Measurements from ENCODE around the gene TGFB1I1.

TGFB1I1 gene

GRCh38 chr16:31525113-31525512 lies 53.2 kb downstream of the TGFB1I1 start:
- TF ChIP-seq CTCF (IDR thresholded peaks at IDR 0.05; ENCODE audit: low read depth, low read length) (no peak), EZH2phosphoT487 (IDR thresholded peaks at IDR 0.05; ENCODE audit: low read depth) (no peak)
- Histone ChIP-seq H3K79me2 (ENCODE audit: low read length) (no peaks in the 10 kb centered on the region), H3K27me3 (ENCODE audit: low read depth, low read length) (no peaks in the 10 kb centered on the region), H3K9ac (ENCODE audit: low read length) (no peak overlapping the region), H3K4me3 (ENCODE audit: low read length) (no peak overlapping the region), H3K4me1 (ENCODE audit: low read length) (no peaks in the 10 kb centered on the region), H3K4me2 (ENCODE audit: low read length) (no peak overlapping the region), H3K36me3 (replicated peaks; ENCODE audit: low read depth, low read length) (no peaks in the 10 kb centered on the region), H4K20me1 (ENCODE audit: insufficient read depth, low read length) (no peaks in the 10 kb centered on the region), H3K27ac (ENCODE audit: low read length) (no peak overlapping the region), H2AFZ (ENCODE audit: low read depth, low read length) (no peak overlapping the region), H3K9me3 (ENCODE audit: insufficient read depth, low read length) (no peaks in the 10 kb centered on the region)
